Measurements from ENCODE around the gene SUSD2. TPM values are rescaled to one million over a fixed set of nuclear protein-coding genes. Genes with fewer than 3 reads are reported as not detected.

Gene SUSD2
- total RNA-seq, 1 donor from 2014 or later: 3.2 TPM

- TF ChIP-seq, protein P1, sequence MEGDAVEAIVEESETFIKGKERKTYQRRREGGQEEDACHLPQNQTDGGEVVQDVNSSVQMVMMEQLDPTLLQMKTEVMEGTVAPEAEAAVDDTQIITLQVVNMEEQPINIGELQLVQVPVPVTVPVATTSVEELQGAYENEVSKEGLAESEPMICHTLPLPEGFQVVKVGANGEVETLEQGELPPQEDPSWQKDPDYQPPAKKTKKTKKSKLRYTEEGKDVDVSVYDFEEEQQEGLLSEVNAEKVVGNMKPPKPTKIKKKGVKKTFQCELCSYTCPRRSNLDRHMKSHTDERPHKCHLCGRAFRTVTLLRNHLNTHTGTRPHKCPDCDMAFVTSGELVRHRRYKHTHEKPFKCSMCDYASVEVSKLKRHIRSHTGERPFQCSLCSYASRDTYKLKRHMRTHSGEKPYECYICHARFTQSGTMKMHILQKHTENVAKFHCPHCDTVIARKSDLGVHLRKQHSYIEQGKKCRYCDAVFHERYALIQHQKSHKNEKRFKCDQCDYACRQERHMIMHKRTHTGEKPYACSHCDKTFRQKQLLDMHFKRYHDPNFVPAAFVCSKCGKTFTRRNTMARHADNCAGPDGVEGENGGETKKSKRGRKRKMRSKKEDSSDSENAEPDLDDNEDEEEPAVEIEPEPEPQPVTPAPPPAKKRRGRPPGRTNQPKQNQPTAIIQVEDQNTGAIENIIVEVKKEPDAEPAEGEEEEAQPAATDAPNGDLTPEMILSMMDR (IDR thresholded peaks at IDR 0.05; ENCODE audit: borderline replicate concordance): no peak
- intact Hi-C loops (cut with micrococcal nuclease): no loop called here
Measured at GRCh38 chr22:24219750-24220149, 38.5 kb downstream of the SUSD2 start.

GRCh38 chr22:24224468-24224867 lies 43.2 kb downstream of the SUSD2 start:
- Histone ChIP-seq H3K4me1 (no peaks in the 10 kb centered on the region), H3K4me3 (no peak overlapping the region), H3K36me3 (peaks cover 74% of the 10 kb centered on the region), H3K27ac (replicated peaks) (no peak overlapping the region), H3K9me3 (replicated peaks) (peaks cover 18% of the 10 kb centered on the region), H3K27me3 (ENCODE audit: low read depth) (no peaks in the 10 kb centered on the region)
- DNase-seq: no peak
- TF ChIP-seq, protein P1 (IDR thresholded peaks at IDR 0.05; ENCODE audit: borderline replicate concordance): no peak
- intact Hi-C loops (cut with micrococcal nuclease): no loop called here

More at GRCh38 chr22:24219750-24220149, 38.5 kb downstream of the SUSD2 start:
- Histone ChIP-seq H3K4me3 (no peak overlapping the region), H3K9me3 (replicated peaks) (peaks cover 11% of the 10 kb centered on the region), H3K27ac (replicated peaks) (peak overlapping the region; percentile 58), H3K27me3 (ENCODE audit: low read depth) (no peaks in the 10 kb centered on the region), H3K4me1 (no peaks in the 10 kb centered on the region), H3K36me3 (peaks cover 40% of the 10 kb centered on the region)
- DNase-seq: no peak

DNA sequence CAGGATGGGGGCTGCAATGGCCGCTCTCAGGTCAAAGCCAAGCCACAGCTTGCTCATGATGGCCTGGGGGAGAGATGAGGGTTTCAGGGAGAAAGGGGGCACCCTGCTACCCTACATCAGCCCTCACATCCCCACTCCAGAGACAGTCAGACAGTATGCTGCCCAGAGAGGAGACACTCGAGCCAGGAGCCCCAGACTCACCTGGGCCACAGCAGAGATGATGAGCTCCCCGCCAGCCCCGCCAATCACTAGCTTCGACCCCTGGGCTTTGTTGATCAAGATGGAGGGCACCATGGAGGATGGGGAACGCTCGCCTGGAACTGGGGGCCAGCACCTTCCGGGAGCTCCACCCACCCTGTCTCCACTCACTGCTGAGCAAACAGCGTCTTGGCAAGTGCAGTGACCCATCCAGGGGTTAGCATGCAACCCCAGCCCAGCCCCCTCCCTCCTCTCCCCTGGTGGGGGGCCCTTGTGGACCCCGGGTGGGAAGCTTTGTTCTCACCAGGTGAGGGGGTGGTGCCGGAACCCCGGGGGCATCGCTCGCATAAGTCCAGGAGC lies 43.8 kb downstream of the SUSD2 start:
- H3K36me3 ChIP-seq: peaks cover 74% of the 10 kb centered on the region
- TF ChIP-seq, protein P1 (IDR thresholded peaks at IDR 0.05; ENCODE audit: borderline replicate concordance): no peak
- no peak for DNase-seq
- no peak overlapping the region for H3K4me3 ChIP-seq
- no peak overlapping the region for H3K27ac ChIP-seq (replicated peaks)
- H3K27me3 ChIP-seq (ENCODE audit: low read depth): no peaks in the 10 kb centered on the region
- peaks cover 18% of the 10 kb centered on the region for H3K9me3 ChIP-seq (replicated peaks)
- H3K4me1 ChIP-seq: no peaks in the 10 kb centered on the region
- intact Hi-C loops (cut with micrococcal nuclease): no loop called here

GRCh38 chr22:24225951-24226350 lies 44.7 kb downstream of the SUSD2 start:
- H3K36me3 ChIP-seq: peaks cover 73% of the 10 kb centered on the region
- TF ChIP-seq, protein P1 (IDR thresholded peaks at IDR 0.05; ENCODE audit: borderline replicate concordance): no peak
- intact Hi-C loops (cut with micrococcal nuclease): no loop called here

DNA sequence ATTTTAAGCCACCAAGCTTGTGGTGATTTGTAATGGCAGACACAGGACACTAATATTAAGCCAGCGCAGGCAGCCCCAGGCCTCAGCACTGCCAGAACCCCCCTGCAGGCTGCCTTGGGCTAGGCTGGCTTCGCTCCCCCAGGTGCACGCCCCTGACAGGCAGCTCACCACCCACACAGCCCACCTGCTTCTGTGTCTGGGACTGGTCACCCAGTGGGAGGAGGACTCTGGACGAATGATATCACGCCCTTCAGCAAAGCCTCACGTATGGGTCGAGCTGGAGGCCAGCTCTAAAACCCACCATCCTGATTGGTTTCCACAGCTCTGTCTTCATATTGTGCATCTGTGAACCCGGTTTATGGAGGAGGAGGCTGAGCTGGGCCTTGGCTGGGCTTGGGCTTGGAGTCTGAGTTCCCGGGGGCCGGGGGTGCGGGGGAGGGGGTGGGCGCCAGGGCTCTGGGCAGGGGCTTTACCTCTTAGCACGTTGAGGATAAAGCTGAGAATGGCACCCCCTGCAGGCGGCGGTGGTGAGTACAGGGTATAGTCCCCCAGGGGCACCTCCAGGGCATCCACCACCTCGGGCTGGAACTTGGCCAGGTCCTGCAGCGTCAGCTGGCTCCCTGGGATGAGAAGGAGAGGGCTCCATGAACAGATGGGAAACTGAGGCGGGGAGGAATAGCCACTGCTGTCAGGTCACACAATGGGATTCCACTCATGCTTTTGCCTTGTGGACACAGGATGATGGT lies 49.8 kb downstream of the SUSD2 start:
- Histone ChIP-seq H3K27ac (replicated peaks) (no peak overlapping the region), H3K4me1 (peaks cover 8% of the 10 kb centered on the region), H3K27me3 (ENCODE audit: low read depth) (no peaks in the 10 kb centered on the region), H3K9me3 (replicated peaks) (no peaks in the 10 kb centered on the region), H3K36me3 (peaks cover 43% of the 10 kb centered on the region), H3K4me3 (no peak overlapping the region)
- peak; percentile 37 for DNase-seq
- intact Hi-C loops (cut with micrococcal nuclease): no loop called here
- TF ChIP-seq, protein P1 (IDR thresholded peaks at IDR 0.05; ENCODE audit: borderline replicate concordance): peak; percentile 32

More at GRCh38 chr22:24225951-24226350, 44.7 kb downstream of the SUSD2 start:
- Histone ChIP-seq H3K9me3 (replicated peaks) (peaks cover 18% of the 10 kb centered on the region), H3K4me3 (no peak overlapping the region), H3K4me1 (peaks cover 4% of the 10 kb centered on the region), H3K27me3 (ENCODE audit: low read depth) (no peaks in the 10 kb centered on the region), H3K27ac (replicated peaks) (no peak overlapping the region)
- no peak for DNase-seq
